CD4-positive, alpha-beta T cell treated with Interleukin-17A for 4 hours (primary cell): ENCODE measurements around the gene PLPP2.
"Not testable (repeated sequence)": the region's sequence is repeated elsewhere in the genome, so short reads cannot be mapped to it uniquely, and the experiment has no call there.

Experiments used
- DNase-seq: peaks from one replicate; pipeline ENCODE4 v3.0.0-alpha.2; 2020; ENCODE audit warnings: mixed read lengths

PLPP2 gene

GRCh38 chr19:292281-292884 lies 1.2 kb upstream of the PLPP2 start:
- DNase-seq, result no peak

GRCh38 chr19:291561-292280 lies 518 bp upstream of the PLPP2 start:
- no peak for DNase-seq

GRCh38 chr19:290372-291005 lies 714 bp downstream of the PLPP2 start:
- DNase-seq, result peak; percentile 47

- DNase-seq, result peak; percentile 43
Measured at GRCh38 chr19:289651-290371, 1.4 kb downstream of the PLPP2 start.

- no peak for DNase-seq
Measured at GRCh38 chr19:288911-289310, 2.3 kb downstream of the PLPP2 start.

GRCh38 chr19:287381-287871 lies 3.8 kb downstream of the PLPP2 start:
- no peak for DNase-seq

GRCh38 chr19:283395-283794 lies 7.8 kb downstream of the PLPP2 start:
- no peak for DNase-seq

- DNase-seq, result no peak
Measured at GRCh38 chr19:282501-282900, 8.7 kb downstream of the PLPP2 start.

- no peak for DNase-seq
Measured at GRCh38 chr19:281992-282391, 9.2 kb downstream of the PLPP2 start.

- no peak for DNase-seq
Measured at GRCh38 chr19:281156-281853, 9.9 kb downstream of the PLPP2 start.

- no peak for DNase-seq
Measured at GRCh38 chr19:280541-281009, 10.6 kb downstream of the PLPP2 start.

GRCh38 chr19:279656-280055 lies 11.5 kb downstream of the PLPP2 start:
- no peak for DNase-seq

GRCh38 chr19:279231-279630 lies 12.0 kb downstream of the PLPP2 start:
- no peak for DNase-seq

- DNase-seq, result no peak
Measured at GRCh38 chr19:277581-278165, 13.5 kb downstream of the PLPP2 start.

GRCh38 chr19:277131-277530 lies 14.1 kb downstream of the PLPP2 start:
- DNase-seq, result no peak

GRCh38 chr19:275958-276646 lies 15.1 kb downstream of the PLPP2 start:
- no peak for DNase-seq

- no peak for DNase-seq
Measured at GRCh38 chr19:275000-275399, 16.2 kb downstream of the PLPP2 start.

GRCh38 chr19:273393-273792 lies 17.8 kb downstream of the PLPP2 start:
- DNase-seq, result no peak

- no peak for DNase-seq
Measured at GRCh38 chr19:271856-272255, 19.3 kb downstream of the PLPP2 start.

- not testable (repeated sequence) for DNase-seq
Measured at GRCh38 chr19:270766-271318, 20.4 kb downstream of the PLPP2 start.

GRCh38 chr19:269241-269640 lies 22.0 kb downstream of the PLPP2 start:
- DNase-seq, result no peak
